Coronary artery (tissue), 2 donors: ENCODE results near the gene CDH23.
A peak's percentile ranks its signal among the peaks of the same experiment; 100 is the strongest.

ENCODE experiments used
- DNase-seq: peaks from one replicate; pipeline ENCODE4 v3.0.0-alpha.2; 2017; ENCODE audit warnings: low spot score
- H3K27ac ChIP-seq, 2 donors: fragments of 200-600 bp; sonication (generic); one replicate each; pipeline ENCODE4 v1.5.1; 2016 to 2019
- H3K4me3 ChIP-seq: fragments of 200-600 bp; sonication (generic); 2 replicates; pipeline ENCODE4 v1.5.1; 2016; ENCODE audit warnings: mild to moderate bottlenecking, moderate library complexity
- CTCF ChIP-seq: fragments of 200-600 bp; sonication (generic); IDR thresholded peaks from one replicate; pipeline ENCODE4 v1.5.1; 2019; ENCODE audit warnings: antibody characterized with exemption

CDH23 gene

DNA sequence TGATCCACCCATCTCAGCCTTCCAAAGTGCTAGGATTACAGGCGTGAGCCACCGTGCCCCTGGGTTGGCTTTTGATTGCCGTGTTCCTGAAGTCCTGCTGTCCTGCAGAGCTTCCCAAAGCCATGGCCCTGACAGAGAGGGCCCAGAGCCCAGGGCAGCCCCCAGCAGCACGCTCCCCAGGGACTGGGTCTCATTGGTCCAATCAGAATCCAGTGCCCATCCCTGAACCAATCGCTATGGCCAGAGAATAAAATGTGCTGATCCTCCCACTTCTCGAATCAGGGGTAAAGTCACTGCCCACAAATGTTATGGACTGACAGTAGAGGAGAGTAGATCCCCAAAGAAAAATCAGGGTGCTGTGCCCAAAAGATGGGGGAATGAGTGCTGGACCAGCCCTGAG, 327.8 kb downstream of the CDH23 start:
- no peak for DNase-seq
- no peak overlapping the region for H3K27ac ChIP-seq
- no peak for TF ChIP-seq CTCF
- no peak overlapping the region for H3K4me3 ChIP-seq

DNA sequence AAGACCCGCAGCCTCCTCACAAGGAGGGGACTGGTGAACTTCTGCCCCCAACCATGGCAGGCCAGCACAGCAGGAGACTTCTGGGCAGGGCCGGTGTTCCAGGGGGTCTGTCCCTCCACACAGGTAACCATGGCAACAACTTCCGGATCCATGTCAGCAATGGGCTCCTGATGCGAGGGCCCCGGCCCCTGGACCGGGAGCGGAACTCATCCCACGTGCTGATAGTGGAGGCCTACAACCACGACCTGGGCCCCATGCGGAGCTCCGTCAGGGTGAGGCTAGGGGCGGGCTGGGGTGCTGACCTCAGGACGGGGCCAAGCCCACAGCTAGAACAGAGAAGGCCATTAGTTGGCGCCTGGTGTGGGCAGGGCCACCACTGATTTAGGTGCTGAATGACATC, 328.5 kb downstream of the CDH23 start:
- Histone ChIP-seq H3K4me3 (no peak overlapping the region), H3K27ac (no peak overlapping the region)
- TF ChIP-seq CTCF, result no peak
- no peak for DNase-seq

- Histone ChIP-seq H3K27ac (peak overlapping the region in 1 of 2 donors; percentile 27), H3K4me3 (no peak overlapping the region)
- no peak for TF ChIP-seq CTCF
- no peak for DNase-seq
Measured at GRCh38 chr10:71725998-71726579, 329.4 kb downstream of the CDH23 start.

- no peak for DNase-seq
- H3K27ac ChIP-seq, result peak overlapping the region in 1 of 2 donors; percentile 77
- H3K4me3 ChIP-seq, result no peak overlapping the region
- TF ChIP-seq CTCF, result no peak
Measured at GRCh38 chr10:71726580-71727104, 329.9 kb downstream of the CDH23 start.

DNA sequence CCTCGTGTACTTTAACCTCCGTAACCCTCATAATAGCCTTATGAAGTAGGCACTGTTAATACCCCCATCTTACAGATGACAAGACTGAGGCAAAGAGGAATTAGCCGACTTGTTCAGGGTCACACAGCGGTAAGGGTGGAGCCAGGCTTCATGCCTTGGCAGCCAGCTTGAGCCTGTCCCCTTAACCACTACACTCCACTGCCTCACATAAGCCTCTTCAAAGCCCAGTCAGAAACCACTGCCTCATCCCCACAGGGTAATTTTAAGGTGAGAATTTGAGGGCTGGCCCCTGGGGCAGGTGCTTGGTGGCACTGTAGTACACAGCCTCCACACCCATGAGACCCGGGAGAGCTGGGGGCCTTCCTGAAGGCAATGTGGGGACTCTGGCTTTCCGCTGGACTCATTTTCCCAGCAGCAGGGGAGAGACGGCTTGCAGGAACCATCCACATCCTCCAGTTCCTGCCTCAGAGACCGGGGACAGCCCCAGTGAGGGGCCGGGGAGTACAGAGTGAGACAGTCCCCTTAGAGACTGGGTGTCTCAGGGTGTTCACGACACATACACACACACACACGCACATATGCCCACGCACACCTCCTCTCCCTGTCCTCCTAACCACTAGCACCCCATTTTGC, 330.5 kb downstream of the CDH23 start:
- no peak for DNase-seq
- H3K27ac ChIP-seq, result peak overlapping the region; percentile 38 to 77
- no peak overlapping the region for H3K4me3 ChIP-seq
- no peak for TF ChIP-seq CTCF

DNA sequence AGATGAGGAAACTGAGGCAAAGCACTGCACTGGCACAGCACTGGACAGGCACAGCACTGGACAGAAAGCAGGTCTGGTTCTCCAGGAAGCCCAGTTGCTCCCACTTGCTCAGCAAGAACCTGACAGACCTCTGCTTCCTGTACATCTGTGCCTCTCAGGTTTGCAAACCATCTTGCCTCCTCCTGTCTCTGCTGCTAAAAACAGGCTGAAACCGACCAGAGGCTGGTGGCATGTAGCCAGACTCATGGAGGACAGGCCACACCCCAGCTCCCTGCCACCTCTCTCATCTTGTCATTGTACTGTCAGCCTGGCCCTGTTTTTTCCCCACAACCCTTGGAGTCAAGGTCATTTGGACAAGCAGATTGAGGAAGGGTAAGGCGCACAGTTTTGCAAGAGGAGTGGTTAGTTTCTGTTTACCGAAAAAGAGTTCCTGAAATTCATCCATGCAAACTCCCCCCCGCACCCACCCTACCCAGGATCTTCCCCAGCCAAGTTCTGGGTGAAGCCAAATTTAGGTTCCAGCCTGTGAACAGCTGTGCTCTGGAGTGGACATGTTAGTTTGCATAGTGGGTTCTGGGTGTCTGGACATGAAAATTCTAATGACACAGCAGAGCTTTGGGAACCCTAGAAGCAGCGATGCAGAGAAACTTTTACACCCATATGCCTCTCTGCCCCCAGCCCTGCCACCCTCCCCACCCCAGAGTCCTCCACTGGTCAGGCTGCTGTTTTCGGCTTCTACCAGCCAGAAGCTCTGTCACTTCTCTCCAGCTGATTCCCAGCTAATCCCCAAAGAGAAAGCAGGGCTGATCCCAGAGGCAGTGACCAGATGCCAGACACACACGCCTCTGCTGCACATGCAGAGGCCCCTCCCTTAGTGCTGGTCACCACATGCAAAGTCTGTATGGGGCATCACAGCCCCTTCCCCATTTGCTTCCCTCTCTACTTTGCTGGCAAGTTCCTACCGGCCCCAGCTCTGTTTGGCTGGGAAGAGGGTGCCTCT, 331.3 kb downstream of the CDH23 start:
- H3K27ac ChIP-seq, result peak overlapping the region; percentile 38 to 77
- DNase-seq, result no peak
- peak overlapping the region; percentile 43 for H3K4me3 ChIP-seq
- TF ChIP-seq CTCF, result no peak
